HG03060 (cell line): ENCODE results near the gene AGPAT2.

Experiments used
- ATAC-seq: cut with Tn5 transposase; IDR thresholded peaks from one replicate; pipeline ENCODE4 v1.9.1; 2021; ENCODE audit warnings: low read depth, moderate number of reproducible peaks; ENCODE audit not compliant: unreplicated experiment

AGPAT2 gene

DNA sequence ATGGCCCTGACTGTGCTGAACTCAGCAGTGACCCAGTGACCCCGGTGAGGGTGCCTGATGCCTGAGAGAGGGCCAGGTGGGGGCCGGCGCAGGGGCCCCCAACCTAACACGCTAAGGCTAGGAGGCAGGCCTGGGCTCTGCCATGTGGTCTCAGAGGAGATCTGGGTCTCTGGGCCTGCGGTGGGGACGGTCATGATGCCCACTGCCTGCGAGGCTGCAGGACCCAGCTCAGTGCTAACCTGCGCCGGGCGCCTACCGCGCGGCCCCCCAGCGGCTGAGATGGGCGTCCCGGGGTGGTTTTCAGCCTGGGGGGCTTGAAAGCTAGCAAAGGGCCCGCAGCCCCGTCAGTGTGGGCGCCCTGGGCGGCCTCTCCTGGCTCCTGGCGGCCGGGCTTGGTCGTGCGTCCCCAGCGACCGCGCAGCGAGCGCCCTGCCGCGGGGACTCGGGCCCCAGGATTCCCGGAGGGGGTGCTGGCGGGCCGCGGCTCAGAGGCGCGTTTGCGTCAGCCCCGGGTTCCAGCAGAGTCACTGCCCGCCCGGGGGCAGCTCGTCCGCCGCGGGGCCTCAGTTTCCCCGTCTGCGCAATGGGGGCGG lies 22.1 kb downstream of the AGPAT2 start:
- ATAC-seq, result no peak

DNA sequence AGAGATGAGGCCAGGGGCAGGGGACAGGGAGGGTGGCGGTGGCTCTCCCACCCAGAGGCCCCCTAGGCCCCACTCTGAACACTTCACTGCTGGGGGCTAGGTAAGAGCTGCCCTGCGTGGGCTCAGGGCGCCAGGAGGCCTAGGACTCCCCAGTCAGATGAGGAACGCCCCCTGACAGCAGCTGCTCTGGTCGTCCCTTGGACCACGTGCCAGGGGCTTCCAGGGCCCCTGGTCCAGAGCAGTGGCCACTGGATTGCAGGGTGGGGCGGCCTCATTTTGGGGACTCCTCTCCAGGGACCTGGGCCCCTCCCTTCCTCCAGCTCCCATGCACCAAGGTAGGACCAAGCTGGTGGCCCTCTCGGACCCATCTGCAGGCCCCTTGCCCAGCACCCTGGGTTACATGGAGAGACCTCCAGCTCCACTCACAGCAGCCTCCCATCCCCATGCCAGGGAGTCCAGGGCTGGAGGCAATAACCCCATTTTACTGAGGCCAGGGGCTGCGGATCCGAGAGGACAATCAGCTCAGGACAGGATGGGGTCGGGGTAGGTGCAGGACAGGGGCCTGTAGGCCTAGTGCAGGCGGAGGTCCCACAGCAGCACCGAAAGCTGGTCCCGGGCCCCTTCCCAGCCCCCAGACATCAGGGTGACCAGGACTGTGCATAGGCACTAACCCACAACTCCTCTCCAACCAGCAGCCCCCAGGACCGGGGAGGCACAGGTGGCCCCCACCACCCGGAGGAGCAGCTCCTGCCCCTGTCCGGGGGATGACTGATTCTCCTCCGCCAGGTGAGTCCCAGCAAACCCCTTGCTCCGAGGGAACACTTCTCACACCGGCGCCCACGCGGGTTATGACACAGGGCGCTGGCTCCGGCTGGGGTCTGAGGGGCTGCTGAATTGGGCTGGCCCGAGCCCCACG lies 23.0 kb downstream of the AGPAT2 start:
- ATAC-seq, result no peak

DNA sequence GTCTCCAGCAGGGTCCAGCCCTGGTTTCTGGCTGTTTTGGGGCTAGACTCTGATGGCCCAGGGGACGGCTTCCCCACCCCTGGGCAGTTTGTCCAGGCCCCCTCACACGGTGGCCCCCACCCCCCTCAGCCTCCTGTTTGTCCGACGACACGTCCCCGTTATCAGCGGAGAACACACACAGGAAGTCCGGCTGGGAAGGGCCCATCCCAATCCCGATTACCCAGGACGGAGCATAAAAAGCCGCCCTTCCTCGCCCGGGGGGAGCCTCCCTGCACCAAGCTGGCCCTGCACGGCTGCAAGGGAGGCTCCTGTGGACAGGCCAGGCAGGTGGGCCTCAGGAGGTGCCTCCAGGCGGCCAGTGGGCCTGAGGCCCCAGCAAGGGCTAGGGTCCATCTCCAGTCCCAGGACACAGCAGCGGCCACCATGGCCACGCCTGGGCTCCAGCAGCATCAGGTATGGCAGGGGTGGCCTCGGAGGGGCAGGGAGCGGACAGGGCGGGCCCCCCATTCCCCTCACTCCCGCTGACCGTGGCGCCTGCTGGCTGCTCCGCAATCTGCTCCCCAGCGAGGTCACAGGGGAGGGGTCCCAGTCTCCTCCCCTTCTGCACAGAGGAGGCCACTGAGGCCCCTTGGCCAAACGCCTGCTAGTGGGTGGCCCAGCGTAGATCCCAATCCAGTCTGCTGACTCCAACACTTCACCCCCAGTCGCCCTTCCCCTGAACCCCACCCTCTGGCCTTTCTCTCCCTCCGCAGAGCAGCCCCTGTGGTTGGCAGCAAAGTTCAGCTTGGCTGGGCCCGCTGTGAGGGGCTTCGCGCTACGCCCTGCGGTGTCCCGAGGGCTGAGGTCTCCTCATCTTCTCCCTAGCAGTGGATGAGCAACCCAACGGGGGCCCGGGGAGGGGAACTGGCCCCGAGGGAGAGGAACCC lies 24.3 kb downstream of the AGPAT2 start, which contains the start of gene EGFL7:
Gene EGFL7, plus strand, starts transcription at position 261 of the 926 bp plus-strand sequence. CDS start 5,367 bp downstream, outside the sequence.
- no peak for ATAC-seq

DNA sequence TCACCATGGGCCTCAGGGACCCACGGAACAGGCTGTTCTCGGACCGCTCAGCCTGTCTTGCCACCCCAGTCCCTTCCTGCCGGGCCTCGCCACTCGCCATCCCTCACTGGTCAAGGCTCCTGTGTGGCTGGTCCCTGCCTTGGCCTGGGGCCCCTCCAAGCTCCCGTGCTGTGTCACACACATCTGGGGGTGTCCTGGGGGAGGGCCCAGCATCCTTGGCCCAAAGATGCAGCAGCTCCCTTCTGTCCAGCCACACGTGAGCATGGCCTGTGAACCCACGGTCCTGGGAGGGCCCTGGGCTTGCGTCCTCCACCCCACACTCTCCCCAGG lies 25.0 kb downstream of the AGPAT2 start:
- ATAC-seq, result no peak

DNA sequence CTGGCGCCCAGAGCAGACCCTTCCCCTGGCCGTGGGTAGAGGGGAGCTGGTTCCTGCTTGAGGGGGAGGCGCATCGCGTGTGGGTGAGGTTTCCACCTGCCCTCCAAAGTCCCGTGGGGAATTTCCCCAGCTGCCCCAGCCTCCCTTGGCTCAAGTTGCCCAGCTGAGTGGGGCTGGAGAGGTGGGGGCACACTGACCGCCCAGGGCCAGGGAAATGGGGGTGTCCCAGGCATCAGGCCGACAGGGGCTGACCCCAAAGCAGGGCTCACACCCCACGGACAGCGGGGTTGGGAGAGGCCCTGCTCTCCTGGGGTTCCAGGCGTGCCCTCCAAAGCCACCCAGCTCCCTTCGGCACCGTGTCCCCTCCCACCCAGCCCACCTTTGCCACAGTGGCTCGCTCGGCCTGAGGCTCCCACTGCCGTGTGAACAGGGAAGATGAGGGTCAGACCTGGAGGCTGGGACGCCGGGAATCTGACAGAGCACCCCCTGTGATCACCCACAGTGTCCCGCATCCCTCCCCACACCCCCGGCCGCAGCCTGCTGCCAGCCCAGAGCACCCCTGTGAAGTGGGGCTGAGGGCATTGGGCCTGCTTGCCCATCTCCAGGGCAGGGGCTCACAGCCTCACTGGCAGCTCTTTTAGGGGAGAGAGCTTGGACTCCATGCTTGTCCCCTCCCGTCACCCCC lies 25.5 kb downstream of the AGPAT2 start:
- ATAC-seq, result no peak

DNA sequence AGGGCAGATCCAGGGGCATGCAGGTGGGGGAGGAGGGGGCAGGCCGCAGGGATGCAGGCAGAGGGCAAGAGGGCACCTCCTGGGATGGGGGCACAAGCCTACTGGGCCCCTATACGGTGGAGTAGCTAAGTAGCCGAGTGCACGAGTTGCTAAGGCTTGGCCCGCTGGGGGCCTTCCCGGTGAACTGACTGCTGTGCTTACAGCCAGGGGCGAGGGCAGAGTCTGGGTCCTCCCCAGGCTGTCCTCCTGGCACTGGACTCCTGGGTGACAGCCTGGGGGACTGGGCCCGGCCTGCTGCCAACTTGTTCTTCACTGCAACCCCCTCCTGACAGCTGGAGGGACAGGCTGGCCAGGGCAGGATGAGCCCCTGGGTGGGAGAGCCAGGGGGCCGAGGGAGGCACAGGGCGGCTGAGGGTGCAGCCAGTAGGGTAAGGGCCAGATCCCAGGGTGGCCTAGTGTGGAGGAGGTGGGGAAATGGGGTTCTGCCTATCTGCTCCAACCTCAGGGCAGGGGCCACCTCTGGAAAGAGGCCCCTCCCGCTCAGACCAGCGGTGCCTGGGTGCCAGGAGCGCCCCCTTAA lies 26.2 kb downstream of the AGPAT2 start:
- no peak for ATAC-seq

DNA sequence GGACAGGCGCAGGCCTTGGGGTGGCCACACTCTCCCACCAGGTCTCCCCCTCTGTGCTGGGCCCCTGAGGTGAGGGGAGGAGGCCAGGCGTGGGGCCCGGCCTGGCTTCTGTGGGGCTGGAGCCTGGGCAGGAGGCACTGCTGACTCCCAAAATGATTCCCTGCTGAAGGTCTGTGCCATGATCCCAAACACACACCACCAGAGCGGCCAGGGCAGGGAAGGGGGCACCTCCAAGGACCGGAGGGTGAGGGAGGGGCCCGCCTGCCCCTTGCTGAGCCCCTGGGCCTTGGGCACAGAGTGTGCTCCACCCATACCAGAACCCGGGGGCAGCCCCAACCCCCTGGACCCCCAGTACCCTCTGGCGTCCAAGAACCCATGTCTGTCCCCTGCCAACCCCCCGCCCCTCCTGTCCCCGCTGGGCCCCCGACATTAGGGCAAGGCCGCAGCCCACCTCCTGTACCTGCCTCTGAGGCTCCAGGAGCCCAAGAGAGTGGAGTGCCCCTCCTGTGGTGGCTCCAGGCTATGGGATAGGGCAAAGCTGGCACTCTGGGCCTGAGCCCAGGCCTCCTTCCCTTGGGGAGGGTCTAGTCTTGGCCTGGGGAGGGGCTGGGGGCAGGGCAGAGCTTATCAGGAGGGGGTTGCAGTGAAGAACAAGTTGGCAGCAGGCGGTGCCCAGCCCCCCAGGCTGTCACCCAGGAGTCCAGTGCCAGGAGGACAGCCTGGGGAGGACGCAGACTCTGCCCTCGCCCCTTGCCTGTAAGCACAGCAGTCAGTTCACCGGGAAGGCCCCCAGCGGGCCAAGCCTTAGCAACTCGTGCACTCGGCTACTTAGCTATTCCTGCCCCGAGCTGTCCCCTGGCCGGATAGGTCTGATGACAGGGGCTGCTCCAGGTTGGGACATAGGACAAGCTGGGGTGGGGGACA lies 27.1 kb downstream of the AGPAT2 start:
- no peak for ATAC-seq

DNA sequence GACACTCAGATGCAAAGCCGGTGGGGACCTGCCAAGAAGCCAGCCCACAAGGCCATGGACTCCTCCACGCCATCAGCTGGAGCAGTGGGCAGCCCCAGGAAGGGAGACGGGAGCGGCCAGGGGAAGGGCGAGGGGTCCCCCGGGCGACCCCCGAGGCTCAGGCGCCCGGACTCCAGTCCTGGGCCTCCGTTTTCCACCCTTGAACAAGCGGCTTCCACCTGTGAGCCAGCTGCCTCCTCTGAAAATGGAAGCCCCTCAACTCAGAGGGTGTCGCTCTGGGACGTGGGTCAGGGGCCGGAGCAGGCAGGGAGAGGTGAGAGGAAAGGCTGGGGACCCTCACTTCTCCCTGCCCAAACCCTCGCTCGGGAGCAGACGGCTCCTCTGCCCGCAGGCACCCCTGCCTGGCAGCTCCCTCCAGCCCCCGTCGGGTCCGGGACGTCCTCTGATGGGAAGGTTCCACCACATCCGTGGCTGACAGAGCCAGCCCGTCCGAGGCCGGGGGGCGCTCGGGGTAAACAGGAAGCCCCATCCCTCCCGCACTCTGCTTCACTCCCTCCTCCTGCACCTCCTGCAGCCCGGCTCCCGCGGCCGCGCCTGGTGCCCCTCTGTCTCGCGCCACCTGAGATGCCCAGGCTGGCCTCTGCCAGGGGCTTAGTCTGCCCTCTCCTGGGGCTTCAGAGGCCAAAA lies 28.3 kb downstream of the AGPAT2 start:
- ATAC-seq, result no peak

DNA sequence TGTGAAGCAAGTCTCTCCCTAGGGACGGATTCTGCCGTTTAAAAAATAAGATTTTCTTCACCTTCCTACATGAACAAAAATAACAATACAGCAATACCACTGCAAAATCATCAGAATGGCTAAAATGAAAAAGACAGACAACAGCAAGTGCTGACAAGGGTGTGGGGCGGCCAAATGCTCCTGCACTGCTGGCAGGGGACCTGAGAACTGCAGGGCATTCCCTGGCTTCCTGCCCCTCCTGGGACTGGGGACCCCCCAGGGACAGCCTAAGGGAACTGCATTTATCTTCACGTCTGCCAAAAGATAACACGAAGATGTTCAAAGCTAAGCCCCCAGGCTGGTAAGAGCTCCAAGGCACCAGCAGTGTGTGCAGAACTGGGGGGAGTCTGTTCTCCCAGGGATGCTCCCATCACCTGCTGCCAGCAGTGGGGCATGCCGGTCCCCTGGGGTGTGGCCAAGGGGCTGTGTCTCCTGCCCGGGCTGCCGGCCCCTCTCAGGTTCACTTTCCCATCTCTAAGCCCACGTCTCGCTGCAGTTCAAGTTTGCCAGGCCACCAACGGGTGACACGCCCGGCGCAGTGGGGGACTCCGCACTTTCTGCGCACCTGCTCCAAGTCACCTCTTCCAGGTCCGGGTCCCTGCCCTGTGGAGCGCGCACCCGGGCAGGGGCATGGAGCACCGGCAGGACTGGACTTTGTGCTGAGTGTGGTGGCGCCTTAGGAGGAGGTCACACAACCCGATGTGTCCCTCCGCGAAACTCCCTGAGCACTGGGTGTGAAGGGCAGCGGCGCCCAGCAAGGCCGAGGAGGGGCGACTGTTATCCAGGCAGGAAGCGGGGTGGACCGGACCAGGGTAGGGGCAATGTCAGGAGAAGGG lies 29.0 kb downstream of the AGPAT2 start:
- no peak for ATAC-seq

DNA sequence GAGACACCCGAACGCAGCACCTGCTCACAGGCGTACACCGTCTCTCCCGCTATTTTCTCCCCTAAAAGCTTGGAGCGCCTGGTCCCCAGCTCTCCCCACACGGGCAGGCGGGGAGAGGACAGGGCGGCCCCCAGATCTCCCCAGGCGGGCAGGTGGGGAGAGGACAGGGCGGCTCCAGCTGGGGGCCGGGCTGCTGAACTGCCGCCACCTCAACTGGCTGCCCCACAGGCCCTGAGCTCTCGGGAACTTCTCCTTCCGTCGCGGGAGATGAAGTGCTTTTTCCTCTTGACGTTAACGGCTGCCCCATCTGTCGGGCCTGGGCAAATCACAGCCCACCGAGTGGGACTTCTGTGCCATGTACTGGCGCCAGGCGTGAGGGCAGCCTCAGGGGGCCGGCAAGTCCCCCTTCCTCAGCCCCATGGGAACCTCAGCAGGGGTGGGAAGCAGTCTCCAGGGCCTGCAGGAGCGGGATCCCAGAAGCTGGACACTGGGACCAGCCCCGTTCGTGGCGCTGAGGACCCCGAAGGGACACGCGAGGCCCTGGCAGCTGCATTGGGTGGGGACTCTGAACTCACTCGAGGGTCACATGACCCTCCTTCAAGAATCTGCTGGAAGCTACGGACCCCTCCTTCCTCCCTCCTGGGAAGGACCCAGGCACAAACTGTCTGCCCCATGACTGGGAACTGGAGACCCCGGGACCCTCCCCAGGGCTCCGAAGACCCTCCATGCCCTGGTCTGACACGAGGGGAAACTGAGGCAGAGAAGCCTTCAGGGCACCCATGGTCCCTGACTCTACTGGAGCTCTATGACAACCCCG lies 30.3 kb downstream of the AGPAT2 start:
- no peak for ATAC-seq

DNA sequence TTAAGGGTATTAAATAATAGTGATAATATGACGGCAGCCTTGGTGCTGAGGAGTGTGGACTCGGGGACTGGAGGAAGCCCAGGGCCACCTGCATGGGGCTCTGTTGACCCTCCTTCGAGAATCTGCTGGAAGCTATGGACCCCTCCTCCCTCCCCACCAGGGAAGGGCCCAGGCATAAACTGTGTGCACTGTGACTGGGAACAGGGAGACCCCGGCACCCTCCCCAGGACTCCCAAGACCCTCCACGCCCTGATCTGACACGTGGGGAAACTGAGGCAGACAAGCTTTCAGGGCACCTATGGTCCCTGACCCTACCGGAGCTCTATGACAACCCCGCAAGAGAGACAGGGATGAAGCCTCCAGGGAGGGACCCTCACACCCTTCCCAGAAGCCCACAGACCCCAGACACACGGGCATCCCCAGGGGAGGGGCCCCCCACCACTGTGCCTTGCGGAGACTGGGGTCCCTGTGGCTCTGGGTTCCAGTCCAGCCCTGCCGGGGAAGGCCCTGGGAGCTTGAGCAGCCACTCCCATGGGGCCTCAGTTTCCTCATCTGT lies 31.0 kb downstream of the AGPAT2 start:
- no peak for ATAC-seq

DNA sequence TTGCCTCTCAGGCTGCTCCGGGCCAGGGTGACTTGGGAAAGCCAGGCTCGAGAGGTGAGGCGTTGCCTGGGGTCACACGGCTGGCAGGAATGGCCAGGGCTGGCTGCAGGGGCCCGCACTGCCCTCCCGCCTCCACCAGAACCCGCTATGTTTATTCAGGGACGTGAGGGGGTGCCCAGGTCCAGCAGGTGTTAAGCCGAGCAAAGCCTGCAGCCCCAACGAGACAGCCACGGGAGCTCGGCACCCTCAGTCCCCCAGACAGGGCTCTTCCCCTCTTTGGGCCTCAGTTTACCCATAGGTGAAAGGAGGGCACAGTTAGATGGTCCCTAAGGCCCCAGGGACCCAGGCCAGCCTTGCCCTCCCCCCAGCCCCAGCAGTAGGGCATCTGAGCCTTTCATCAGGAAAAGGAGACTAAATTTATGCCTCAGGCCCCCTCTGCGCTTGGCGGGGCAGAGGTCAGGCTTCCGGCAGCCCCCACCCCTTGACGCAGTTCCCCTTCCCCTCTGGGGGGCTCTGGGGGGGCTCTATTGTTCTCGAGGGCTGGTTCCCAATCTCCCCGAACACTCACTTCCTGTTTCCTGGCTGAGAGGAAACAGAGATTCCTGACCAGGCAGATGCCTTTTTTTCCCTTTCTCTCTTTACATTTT lies 31.6 kb downstream of the AGPAT2 start:
- no peak for ATAC-seq

DNA sequence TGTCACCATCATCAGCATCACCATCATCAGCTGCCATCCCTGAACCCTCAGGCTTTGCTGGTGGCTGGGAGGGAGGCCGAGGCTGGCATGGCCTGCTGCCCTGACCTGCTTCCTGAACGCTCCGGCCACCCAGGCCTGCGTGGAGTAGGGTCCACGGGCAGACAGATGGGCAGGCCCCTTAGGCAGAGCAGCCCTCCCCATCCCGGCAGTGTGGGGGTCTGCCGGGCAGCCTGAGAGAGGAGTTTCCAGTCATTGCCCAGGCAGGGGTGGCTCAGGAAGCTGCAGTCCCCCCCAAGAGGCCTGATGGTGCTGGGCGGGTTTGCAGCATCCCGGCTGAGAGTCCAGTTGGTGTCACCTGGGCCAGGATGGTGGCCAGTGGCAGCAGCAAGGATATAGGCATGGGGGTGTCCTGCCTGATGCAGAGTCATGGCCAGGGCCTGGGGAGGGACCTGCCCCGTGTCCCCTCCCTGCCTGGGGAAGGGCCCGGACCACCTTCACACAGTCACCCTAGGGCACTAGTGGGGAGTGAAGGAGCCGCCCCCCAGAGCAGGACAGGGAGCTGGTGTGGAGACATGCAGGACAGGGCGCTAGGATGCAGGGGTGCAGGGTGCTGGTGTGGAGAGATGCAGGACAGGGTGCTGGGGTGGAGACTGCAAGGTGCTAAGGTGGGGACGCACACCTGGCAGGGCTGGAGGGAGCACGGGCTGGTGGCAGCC lies 32.3 kb downstream of the AGPAT2 start:
- no peak for ATAC-seq

DNA sequence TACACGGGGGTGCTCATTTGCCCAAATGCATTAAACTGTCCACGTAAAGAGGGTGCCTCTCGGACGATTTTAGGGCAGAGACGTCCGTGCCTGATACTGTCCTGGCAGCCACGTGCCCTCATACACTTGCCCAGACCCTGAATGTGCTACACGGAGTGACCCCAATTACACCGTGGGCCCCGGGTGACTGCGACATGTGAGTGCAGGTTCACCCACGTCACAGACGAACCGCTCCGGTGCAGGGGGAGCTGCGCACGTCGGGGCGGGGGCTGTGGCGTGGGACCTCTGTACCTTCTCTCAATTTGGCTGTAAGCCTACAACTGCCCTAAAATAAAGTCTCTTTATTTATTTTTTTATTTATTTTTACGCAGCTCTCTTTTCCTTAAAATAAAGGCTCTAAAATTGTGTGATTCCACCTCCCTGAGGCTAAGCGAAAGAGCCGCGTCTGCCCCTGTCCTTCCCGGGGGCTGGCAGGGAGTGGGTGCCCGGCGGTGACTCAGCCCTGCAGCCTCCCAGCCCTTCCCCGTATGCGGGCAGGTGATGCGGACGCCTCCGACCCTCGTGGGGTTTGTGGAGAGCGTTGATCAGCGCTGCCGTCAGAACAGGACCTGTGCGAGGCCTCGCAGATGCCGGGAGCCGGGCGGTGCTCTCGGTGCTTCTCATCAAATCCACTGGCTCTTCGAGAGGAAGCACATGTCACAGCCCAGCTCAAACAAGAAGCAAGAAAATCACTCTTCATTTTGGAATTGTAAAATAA lies 33.8 kb downstream of the AGPAT2 start:
- no peak for ATAC-seq

DNA sequence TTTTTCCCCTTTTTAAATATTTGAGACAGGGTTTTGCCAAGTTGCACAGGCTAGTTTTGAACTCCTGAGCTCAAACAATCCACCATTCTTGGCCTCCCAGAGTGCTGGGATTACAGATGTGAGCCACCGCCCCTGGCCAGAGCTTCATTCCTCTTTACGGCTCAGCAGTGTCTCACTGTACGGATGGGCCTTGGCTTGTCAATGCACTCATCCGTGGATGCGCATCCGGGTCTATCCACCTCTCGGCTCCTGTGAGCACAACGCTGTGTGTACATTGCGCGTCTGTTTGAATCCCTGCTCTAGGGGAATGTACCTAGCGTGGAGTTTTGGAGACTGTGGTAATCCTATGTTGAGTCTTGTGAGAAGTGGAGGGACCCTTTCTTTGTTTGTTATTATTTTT lies 35.4 kb downstream of the AGPAT2 start:
- ATAC-seq, result no peak
